ENCODE measurements around the gene LRP10. TPM values are rescaled to one million over a fixed set of nuclear protein-coding genes. Genes with fewer than 3 reads are reported as not detected.
"Not testable (repeated sequence)": the region's sequence is repeated elsewhere in the genome, so short reads cannot be mapped to it uniquely, and the experiment has no call there.

LRP10 gene
- total RNA-seq, 2 experiments from 2014 or later: 36.3 to 41.8 TPM

GRCh38 chr14:22844221-22845102, 27.1 kb upstream of the LRP10 start:
- intact Hi-C loops (cut with DNase I, micrococcal nuclease): no loop called here
- Mint-ChIP-seq H3K4me3 (no peak overlapping the region), H3K36me3 (ENCODE audit: low read depth) (no peaks in the 10 kb centered on the region), H3K9me3 (ENCODE audit: low read depth) (no peaks in the 10 kb centered on the region), H3K27ac (no peak overlapping the region), H3K27me3 (peaks cover 5% of the 10 kb centered on the region), H3K4me1 (no peaks in the 10 kb centered on the region)
- ATAC-seq: no peak
- POLR2A ChIA-PET: interaction anchor here (1.4 kb wide), 1 partner anchor 15 kb away, joined by 6 read pairs; the partner anchor contains the start of gene MRPL52
- CTCF ChIA-PET: interaction anchor here (0.6 kb wide), 1 partner anchor 274 kb away, joined by 3 read pairs; no protein-coding TSS in a partner anchor
- no peak for DNase-seq

- Mint-ChIP-seq H3K4me3 (no peak overlapping the region), H3K9me3 (ENCODE audit: low read depth) (no peaks in the 10 kb centered on the region), H3K4me1 (no peaks in the 10 kb centered on the region), H3K27ac (no peak overlapping the region), H3K36me3 (ENCODE audit: low read depth) (no peaks in the 10 kb centered on the region), H3K27me3 (peaks cover 3% of the 10 kb centered on the region)
- ChIA-PET POLR2A (interaction anchor here (0.7 to 1.4 kb wide), 2 partner anchors 15 to 62 kb away, joined by 3 to 6 read pairs; partner anchors contain the start of gene MRPL52), CTCF (no interaction called here)
- intact Hi-C loops (cut with DNase I, micrococcal nuclease): no loop called here
- DNase-seq (no peak), ATAC-seq (no peak)
These were observed 26.5 kb upstream of the LRP10 start for GRCh38 chr14:22845103-22845394.

GRCh38 chr14:22845821-22846625, 25.5 kb upstream of the LRP10 start:
- DNase-seq (no peak), ATAC-seq (no peak)
- intact Hi-C loops (cut with DNase I, micrococcal nuclease): no loop called here
- Mint-ChIP-seq H3K36me3 (ENCODE audit: low read depth) (no peaks in the 10 kb centered on the region), H3K4me3 (no peak overlapping the region), H3K27ac (no peak overlapping the region), H3K27me3 (peaks cover 2% of the 10 kb centered on the region), H3K9me3 (ENCODE audit: low read depth) (no peaks in the 10 kb centered on the region), H3K4me1 (no peaks in the 10 kb centered on the region)
- POLR2A ChIA-PET: no interaction called here
- CTCF ChIA-PET: no interaction called here

DNA sequence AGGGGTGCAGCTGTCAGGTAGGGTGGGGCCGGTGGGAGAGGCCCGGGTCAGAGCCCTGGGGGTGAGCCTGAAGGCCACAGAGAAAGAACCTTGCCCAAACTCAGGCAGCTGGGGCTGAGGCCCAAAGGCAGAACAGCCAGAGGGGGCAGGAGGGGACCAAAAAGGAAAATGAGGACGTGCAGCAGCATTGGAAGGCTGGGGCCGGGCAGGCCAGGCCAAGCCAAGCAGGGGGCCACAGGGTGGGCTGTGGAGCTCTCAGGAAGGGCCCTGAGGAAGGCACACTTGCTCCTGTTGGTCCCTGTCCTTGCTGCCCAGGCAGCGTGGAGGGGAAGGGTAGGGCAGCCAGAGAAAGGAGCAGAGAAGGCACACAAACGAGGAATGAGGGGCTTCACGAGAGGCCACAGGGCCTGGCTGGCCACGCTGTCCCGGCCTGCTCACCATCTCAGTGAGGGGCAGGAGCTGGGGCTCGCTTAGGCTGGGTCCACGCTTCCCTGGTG, 24.7 kb upstream of the LRP10 start:
- no peaks in the 10 kb centered on the region for H3K36me3 Mint-ChIP-seq (ENCODE audit: low read depth)
- DNase-seq: no peak
- H3K27me3 Mint-ChIP-seq: peaks cover 2% of the 10 kb centered on the region
- no peak for ATAC-seq
- H3K4me1 Mint-ChIP-seq: peaks cover 4% of the 10 kb centered on the region
- intact Hi-C loops (cut with DNase I, micrococcal nuclease): no loop called here
- H3K27ac Mint-ChIP-seq: no peak overlapping the region
- no peak overlapping the region for H3K4me3 Mint-ChIP-seq
- ChIA-PET CTCF (no interaction called here), POLR2A (no interaction called here)
- no peaks in the 10 kb centered on the region for H3K9me3 Mint-ChIP-seq (ENCODE audit: low read depth)

GRCh38 chr14:22847661-22848341, 23.7 kb upstream of the LRP10 start:
- ChIA-PET CTCF (interaction anchor here (1.5 to 8.0 kb wide), 2 partner anchors 21 to 277 kb away, joined by 4 to 148 read pairs; partner anchors contain the start of gene MRPL52), POLR2A (no interaction called here)
- Mint-ChIP-seq H3K9me3 (ENCODE audit: low read depth) (no peaks in the 10 kb centered on the region), H3K36me3 (ENCODE audit: low read depth) (no peaks in the 10 kb centered on the region), H3K4me1 (peaks cover 6% of the 10 kb centered on the region), H3K27me3 (peaks cover 2% of the 10 kb centered on the region), H3K4me3 (no peak overlapping the region), H3K27ac (no peak overlapping the region)
- intact Hi-C loops (cut with DNase I, micrococcal nuclease): no loop called here
- ATAC-seq (no peak), DNase-seq (no peak)

GRCh38 chr14:22848351-22849164, 23.0 kb upstream of the LRP10 start:
- ChIA-PET POLR2A (no interaction called here), CTCF (interaction anchor here (0.7 to 8.0 kb wide), 10 partner anchors 9 to 278 kb away, joined by 3 to 148 read pairs (median 4); partner anchors contain the start of genes ABHD4, DAD1, MMP14 and MRPL52)
- intact Hi-C loops (cut with DNase I, micrococcal nuclease): no loop called here
- Mint-ChIP-seq H3K4me3 (no peak overlapping the region), H3K9me3 (ENCODE audit: low read depth) (no peaks in the 10 kb centered on the region), H3K27me3 (peaks cover 2% of the 10 kb centered on the region), H3K27ac (no peak overlapping the region), H3K36me3 (ENCODE audit: low read depth) (no peaks in the 10 kb centered on the region), H3K4me1 (peaks cover 11% of the 10 kb centered on the region)
- DNase-seq (no peak), ATAC-seq (no peak)

GRCh38 chr14:22849212-22849819, 22.2 kb upstream of the LRP10 start:
- ATAC-seq (no peak), DNase-seq (no peak)
- Mint-ChIP-seq H3K4me1 (peaks cover 13% of the 10 kb centered on the region), H3K27ac (no peak overlapping the region), H3K27me3 (peaks cover 2% of the 10 kb centered on the region), H3K4me3 (no peak overlapping the region), H3K9me3 (ENCODE audit: low read depth) (no peaks in the 10 kb centered on the region), H3K36me3 (ENCODE audit: low read depth) (no peaks in the 10 kb centered on the region)
- POLR2A ChIA-PET: no interaction called here
- intact Hi-C loops (cut with DNase I, micrococcal nuclease): no loop called here
- CTCF ChIA-PET: interaction anchor here (0.7 to 8.0 kb wide), 12 partner anchors 9 to 279 kb away, joined by 3 to 148 read pairs (median 3); partner anchors contain the start of genes ABHD4, DAD1, MMP14 and MRPL52

DNA sequence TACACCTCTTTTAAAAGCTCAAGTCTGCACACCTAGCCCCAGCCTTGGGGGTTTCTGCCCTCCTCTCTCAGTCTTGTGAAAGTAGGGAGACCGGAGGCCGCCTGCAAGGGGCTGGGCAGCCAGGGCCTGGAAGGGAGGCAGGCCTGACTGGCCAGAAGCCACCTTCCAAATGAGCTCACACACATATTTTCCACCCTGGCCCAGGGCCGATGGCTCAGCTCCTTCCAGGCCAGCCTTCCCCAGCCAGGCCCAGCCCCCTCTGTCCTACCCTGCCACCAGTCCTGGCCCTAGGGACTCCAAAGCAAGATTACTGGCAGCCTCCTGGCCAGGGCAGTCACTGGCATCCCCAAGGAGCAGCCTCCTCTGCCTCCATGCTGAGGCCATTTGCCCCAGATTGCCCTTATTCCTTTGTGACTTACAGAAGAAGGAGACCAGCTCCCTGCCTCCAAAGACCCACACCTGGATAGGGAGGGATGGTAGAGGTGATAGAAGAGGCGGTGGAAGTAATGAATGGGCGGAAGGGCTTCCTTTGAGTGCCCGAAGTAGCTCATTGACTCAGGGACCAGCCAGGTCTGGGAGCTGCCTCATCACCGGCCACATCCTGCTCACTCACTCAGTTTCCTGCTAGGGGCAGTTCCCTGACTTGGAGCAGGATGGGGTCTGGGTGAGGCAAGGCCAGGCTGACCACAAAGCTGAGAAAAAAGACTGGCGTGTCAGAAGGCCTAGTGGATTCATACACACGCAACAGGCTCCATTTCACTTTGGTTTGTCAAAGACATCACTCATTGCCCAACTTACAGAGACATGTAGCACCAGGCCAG, 20.4 kb upstream of the LRP10 start:
- ChIA-PET CTCF (interaction anchor here (0.7 to 8.0 kb wide), 11 partner anchors 10 to 327 kb away, joined by 3 to 148 read pairs (median 4); partner anchors contain the start of gene MRPL52), POLR2A (interaction anchor here (0.6 kb wide), 1 partner anchor 277 kb away, joined by 3 read pairs; no protein-coding TSS in a partner anchor)
- intact Hi-C loops (cut with DNase I, micrococcal nuclease): loop anchor here (5.0 to 10.0 kb wide), 5 partner anchors 84 to 936 kb away; partner anchors contain the start of genes DAD1 (in 2 of the 2) and OXA1L (in 1 of the 2)
- Mint-ChIP-seq H3K4me1 (peaks cover 19% of the 10 kb centered on the region), H3K4me3 (no peak overlapping the region), H3K36me3 (ENCODE audit: low read depth) (no peaks in the 10 kb centered on the region), H3K27me3 (peaks cover 5% of the 10 kb centered on the region), H3K9me3 (ENCODE audit: low read depth) (no peaks in the 10 kb centered on the region), H3K27ac (no peak overlapping the region)
- peak; percentile 48 for ATAC-seq
- peak; percentile 52 for DNase-seq

DNA sequence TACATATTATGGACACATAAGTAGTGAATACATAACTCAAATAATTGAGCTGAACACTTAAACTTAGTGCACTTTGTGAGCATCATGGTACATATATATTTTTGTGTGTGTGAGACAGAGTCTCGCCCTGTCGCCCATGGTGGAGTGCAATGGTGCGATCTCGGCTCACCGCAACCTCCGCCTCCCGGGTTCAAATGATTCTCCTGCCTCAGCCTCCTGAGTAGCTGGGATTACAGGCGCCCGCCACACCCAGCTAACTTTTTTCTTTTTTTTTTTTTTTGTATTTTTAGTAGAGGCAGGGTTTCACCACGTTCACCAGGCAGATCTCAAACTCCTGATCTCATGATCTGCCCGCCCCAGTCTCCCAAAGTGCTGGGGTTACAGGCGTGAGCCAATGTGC, 19.4 kb upstream of the LRP10 start:
- H3K27me3 Mint-ChIP-seq; H3K4me3 Mint-ChIP-seq; POLR2A ChIA-PET; H3K36me3 Mint-ChIP-seq (ENCODE audit: low read depth); H3K27ac Mint-ChIP-seq; ATAC-seq; H3K9me3 Mint-ChIP-seq (ENCODE audit: low read depth); DNase-seq: not testable (repeated sequence)
- peaks cover 19% of the 10 kb centered on the region for H3K4me1 Mint-ChIP-seq
- CTCF ChIA-PET: interaction anchor here (0.5 to 8.0 kb wide), 25 partner anchors 11 to 996 kb away, joined by 3 to 148 read pairs (median 4); partner anchors contain the start of genes DAD1, MMP14, MRPL52 and REM2
- intact Hi-C loops (cut with DNase I, micrococcal nuclease): loop anchor here (2.0 to 10.0 kb wide), 6 partner anchors 85 to 937 kb away; partner anchors contain the start of genes DAD1 (in 2 of the 2) and OXA1L (in 1 of the 2)

All from activated CD4-positive, alpha-beta T cell treated with anti-CD3 and anti-CD28 coated beads for 36 hours (primary cell).